GM19351 (cell line): Measurements from ENCODE around the gene MEF2C.

Experiments used
- ATAC-seq: cut with Tn5 transposase; IDR thresholded peaks from one replicate; pipeline ENCODE4 v1.9.1; 2021; ENCODE audit warnings: mild to moderate bottlenecking, moderate library complexity; ENCODE audit not compliant: unreplicated experiment

Gene MEF2C

DNA sequence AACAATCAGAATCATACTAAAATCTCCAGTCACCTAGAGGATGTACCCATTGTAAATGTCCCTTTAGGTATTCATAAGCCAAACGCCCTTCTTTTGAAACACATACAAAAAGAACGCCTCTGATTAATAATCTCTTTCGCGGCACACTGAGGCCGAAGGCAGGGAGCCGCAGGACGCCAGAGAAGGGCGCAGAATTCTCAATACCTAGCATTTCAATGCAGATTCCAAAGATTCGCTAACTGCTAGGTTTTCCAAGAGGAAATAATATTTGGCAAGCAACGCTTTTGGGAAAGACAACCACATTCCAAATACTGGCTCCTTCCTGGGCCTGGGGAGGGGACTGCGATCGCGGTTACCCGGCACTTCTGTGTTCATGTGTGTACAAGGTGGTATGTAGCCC is 203.3 kb downstream of the MEF2C start:
- ATAC-seq = no peak

DNA sequence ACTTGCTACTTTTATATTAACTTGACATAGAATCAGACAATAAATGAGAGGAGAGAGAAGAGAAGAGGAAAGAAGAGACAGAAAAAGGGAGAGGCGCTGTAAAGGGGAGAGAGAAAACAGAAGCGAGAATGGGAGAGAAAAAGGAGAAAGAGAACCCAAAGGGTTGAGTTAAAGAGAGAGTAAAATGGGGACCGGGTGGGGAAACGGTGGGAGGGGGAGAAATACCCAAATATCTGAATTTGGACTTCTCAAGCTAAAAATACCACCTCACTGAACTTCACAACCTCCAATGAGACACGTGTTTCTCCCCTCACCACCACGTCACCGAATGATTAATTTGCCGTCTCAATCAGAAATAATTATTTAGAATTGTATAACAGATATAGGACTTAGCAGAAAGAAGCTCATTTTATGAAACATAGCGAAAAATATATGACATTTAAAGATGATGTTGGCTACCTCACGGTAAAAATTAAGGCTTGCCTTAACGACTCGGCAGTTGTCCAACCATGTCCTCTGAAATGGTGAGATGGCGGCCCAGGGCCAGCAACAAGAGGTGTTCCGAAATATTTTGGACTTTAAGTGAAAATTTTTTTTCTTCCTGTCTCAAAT is 204.1 kb downstream of the MEF2C start:
- ATAC-seq = no peak

DNA sequence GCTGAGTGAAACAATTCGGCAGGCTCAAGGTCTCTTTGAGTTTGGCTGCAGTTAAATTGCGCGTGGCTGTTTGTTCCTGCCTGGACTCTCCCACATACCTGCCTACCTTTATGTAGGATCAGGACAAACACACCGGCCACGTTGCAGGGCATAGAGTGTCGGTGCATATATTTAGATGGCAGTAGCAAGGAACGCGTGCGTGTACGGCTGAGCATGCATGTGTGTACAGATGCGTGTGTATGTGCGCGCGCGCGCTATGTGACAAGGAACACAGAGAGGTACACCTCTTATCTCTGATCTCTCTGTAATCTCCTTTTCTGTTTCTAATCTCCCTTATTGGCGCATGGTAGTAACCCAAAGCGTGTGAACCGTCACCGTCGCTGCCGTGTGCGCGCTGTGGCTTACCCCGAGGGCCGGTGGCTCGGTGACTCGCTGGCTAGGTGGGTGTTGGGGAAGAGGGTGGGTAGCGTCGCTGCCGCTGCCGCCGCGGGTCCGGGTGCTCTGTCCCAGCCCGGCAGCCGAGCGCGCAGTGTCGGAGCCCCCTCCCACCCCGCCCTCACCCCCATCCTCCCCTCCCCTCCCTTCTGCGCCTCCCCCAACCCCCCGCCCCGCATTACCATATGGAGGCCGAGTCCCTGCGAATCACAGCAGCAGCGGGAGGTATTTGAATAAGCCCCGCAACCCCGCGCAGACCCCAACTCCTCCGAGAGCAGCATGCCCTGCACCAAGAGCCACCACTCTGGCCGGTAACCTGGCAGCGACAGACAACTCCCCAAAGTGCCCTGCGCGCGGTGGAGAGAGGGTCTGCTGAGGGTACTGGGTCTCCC is 204.8 kb downstream of the MEF2C start:
- no peak for ATAC-seq

DNA sequence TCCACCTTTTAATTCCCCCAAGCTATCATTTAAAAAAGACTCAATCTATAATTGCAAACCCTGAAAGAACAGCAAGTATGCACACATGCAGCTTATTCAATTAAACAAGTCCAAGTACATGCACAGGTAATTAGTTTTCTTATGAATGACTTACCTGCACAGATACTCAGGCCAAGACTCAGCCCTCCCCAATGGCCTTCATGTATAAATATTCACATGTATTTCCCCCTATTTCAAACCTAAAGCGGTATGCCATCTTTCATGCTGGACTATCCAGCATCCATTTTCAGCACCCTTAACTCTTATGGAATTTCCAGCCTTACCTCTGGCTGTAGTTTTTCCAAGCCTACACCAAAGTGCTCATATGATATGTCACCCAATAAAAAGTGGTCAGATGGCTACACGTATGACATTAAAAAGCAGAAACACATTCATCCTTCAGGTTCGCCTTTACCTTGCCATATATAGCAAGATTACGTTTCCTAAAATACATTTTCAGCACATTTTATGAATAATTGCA is 205.5 kb downstream of the MEF2C start:
- no peak for ATAC-seq

DNA sequence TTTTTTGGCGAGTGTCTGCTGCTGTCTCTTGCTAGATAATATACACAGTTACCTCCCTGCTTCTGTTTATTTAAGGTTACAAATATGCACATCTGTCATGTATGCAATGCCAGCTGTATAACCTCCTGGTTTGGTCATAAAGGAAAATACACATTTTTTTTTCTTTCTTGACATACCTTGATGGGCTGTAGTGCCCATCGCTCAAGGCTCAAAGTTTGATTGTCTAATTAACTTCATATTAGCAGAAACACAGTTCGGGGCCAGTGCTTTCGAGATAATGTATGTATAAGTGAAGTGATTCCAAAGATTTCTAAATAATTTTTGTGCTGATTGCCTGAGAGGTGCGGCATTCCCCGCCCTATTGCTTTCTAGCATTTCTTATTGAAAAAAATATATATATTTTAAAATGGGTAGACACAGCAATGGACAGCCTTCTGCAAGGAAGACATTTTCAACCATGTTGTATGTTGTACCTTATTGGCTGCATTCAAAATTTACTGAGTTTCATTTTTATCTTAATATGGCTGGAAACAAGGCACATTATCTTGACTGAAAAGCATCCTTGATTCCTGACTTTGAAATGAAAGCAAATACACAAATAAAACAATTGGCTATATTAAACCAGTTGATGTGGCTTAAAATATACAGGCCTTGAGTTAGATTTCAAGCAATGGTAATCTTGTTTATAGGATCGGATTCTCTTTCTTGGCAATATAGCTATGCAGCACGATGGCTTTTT is 206.2 kb downstream of the MEF2C start:
- no peak for ATAC-seq

DNA sequence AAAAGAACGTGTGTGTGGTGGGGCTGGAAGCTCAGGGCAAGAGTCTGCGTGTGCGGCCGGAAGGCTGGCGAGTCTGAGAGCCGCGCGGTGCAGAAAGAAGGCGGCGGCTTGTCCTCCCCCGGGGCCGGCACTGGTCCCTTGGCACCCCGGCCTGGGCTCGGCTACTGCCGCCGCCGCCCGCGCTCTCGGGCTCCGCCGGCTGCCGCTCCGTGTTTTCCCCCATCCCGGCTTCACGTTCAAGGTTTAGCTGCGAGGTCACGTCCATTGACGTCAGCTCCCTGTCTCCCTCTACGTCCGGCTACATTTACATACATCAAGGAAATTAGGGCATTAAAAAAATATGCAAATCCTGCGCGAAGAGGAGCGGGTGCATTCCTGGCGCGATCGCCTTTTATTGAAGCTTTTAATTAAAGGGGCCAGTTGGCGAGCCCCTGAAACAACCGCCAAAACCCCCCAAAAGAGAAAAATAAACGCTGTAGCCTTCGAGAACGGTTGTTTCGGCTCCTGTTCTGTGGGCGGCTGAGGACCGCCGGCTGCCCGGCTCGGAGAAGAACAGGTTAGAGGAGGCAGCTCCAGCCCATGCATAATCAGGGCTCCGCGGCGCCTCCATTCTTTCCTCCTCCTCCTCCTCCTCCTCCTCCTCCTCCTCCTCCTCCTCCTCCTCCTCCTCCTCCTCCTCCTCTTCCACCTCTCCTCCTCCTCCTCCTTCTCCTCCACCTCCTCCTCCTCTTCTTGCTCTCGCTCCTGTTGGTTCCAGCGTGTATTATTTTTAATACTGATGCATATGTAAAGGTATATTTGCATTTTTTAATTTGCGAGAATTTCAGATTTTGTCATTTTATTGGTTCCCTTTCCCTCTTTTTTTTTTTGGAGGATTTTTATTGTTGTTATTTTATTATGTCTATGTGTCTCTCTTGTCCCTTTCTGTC is 207.0 kb downstream of the MEF2C start:
- peak; percentile 44 for ATAC-seq

DNA sequence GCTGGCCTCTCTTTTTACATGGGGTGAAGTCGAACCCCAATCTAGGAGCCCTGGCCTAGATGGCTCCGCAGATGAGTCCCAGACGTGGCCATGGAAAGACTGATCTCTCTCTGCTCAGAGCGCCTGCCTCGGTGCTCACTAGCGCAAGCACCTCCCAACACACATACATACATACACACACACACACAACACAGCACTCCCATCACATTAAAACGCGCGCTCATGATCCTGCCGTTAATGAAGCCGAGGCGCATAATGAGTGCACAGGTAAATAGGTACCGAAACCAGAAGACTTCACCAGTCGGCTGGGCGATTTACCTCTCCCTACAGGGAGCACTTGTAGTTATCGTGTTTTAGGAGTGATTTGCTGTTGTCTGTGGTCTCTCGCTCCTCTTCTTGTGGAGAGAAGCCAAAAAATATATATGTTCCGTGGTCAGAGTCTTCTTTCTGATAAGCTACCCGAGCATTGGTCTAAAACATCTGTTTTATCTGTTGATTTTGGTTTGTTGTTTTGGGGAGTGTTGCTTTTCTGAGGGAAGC is 207.7 kb downstream of the MEF2C start:
- peak; percentile 9 for ATAC-seq

DNA sequence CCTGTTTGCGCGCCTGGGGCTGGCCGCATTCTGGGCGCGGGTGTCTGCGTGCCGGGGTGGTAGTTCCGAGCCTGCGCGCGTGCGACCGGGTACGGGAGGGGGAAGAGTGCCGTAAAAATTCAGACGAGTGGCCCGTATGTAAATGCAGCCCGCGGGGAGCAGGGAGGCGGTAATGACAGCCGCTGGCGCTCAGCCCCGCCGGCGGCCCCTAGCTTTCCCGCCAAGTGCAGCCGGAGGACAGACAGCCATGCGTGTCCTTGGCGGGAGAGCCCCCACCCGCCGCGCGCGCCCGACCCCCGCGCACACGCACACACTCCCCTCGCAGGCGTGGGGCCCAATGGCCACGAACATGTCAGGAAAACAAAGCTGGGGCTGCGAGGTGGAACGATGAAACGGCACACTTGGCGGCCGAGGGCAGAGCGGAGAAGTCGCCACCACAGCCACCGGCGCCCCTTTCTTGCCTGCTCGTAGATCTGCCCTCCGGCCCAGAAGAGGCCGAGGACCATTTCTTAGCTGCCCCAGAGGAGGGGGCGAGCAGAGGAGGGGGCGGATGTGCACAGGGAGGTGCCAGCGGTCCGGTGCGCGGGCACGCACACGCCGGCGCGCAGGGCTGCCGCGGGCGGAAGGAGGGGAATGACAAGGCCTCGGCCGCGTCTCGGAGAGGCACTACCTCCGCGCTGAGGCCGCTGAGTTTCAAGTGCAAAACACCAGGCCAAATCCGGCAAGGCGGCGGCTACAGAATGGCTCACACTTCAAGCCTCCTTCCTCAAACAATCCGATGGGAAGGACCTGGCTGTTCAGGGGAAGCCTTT is 208.4 kb downstream of the MEF2C start:
- peak; percentile 56 for ATAC-seq

DNA sequence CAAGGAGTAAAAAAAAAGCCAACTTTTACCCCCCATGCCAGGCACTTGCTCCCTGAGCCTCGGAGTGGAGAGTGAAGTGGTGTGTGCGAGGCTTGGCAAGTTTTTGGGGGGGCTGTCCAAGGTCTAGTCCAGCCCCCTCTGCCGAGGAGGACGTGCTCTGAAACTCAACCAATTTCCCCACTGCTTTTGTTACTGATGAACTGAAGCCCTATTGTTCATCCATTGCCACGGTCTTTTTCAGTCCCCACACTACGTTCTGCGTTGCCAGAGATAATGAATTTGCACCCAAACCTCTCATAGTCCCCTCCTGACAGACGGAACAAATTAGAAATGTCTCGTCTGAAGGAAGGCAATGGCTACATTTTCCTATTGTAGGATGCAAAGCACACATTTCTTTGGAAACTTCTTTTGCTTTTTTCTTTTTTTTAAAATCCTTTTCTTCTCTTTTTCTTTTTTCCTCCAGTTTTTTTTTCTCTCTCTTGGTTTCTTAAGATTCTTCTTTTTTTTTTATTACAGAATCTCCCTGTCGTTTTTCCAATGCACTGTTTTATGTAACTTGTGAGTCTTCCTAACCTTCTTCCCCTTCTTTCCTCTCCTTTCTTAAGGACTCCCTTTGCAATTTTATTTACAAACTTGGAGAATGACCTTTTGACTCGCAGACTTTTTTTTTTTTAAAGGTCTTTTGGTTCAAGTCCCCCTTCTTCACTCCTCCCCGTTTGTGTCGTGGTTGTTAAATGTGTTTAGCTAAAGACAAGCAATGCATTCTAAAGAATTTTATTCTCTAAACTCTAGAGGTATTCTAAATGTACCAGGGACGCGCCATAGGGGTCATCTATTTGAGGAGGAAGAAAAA is 209.5 kb downstream of the MEF2C start:
- no peak for ATAC-seq

DNA sequence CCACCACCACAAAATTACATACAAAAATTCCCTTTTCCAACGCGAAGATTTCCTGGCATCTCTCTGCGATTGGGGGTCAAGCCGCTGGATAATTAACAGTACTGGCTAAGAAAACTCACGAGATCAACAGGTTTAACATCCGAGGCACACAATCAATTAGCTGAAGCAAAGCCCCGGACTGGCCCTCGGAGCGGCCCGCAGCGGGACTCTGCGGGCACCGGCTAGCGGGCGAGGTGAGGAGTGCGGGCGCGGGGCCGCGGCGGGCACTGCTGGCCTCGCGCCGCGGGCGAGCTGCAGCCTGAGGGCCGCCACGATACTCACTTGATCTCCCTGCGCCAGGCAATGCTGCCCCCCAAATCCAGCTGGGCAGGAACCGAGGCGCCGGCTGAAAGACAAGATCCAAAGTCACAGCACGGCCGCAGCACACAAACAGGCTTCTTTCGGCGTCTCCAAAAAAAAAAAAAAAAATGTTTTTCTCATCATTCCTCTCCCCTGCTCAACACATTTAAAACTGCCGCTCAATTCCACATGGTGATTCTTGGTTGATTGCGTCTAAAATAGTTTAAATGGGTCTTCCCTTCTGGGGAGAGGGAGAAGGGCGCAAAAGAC is 210.2 kb downstream of the MEF2C start:
- ATAC-seq = no peak

DNA sequence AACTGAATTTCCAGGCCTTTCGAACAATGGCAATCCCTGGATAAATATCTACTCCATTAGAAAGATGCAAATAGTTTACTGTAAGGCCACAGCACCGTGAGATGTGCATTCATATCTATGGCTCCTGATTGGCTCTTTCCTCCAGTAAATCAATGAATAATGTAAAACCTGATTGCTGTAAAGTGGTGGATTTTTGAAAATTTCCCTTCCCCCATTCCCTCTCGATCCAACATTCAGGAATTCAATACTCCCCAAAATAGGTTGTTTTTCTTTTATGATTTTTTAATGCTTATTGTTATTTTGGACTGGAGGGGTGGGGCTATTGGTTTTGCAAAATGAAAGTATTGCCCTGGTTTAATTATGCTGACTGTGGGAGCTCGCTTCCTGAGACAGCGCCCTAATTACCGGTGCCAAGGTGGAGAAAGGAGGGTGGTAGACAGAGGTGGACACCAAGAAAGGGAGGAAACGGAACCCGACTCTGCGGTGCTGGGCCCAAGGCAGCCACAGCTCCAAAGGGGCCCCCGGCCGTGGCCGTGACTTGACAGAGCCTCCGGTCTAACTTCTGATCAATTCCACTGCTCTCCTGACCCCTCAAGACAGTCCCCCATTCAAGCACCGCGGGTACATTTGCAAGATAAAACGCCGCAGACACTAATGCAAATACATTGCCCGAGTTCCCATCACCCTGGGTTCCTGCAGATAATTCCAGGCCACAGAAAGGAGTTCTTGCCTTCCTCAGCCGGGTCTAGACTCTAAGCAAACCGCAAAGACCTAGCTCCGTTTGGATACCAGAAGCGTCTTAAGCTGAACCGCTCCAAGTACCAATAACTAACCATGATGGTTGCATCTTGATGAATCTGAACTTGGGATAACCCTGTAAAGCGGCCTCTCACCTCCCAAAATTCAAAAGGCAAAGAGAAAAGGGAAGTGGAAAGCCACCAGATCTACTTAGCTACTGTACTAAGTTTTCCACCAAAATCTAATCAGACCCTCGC is 211.2 kb downstream of the MEF2C start:
- ATAC-seq = no peak

DNA sequence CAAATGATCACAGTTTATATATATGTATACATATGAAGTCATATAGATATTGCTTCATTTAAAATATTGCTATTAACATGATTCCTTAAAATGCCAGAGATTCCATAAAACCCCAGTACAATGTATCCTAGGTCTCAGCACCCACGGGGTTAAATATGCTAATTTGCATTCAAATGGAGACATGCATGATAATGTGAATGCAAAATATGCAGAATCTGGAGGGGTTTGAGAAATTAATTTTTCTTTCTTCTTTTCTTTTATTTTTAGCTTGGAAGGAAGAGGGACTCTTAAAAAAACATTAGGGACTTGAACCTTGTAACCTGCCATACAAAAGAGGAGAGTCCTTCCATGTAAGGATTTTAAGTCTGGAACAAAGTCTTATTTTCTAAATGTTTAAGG is 211.9 kb downstream of the MEF2C start:
- no peak for ATAC-seq

DNA sequence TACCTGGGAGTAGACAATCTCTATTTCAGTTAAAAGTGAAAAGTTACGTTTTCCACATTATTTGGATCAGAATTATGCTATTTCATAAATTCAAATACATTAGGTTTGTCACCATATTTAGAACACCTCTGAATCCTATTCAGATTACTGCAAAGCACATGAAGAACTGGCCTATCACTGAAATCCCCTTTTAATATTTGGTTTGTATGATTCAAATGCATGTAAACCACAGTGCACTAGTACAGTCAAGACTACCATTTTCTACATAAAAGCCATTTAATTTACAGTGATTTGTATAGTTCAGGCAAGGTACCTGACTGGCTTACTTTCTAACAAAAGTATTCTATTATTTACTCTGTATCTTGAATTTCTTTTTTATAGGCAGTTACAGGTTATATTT is 212.5 kb downstream of the MEF2C start:
- no peak for ATAC-seq

DNA sequence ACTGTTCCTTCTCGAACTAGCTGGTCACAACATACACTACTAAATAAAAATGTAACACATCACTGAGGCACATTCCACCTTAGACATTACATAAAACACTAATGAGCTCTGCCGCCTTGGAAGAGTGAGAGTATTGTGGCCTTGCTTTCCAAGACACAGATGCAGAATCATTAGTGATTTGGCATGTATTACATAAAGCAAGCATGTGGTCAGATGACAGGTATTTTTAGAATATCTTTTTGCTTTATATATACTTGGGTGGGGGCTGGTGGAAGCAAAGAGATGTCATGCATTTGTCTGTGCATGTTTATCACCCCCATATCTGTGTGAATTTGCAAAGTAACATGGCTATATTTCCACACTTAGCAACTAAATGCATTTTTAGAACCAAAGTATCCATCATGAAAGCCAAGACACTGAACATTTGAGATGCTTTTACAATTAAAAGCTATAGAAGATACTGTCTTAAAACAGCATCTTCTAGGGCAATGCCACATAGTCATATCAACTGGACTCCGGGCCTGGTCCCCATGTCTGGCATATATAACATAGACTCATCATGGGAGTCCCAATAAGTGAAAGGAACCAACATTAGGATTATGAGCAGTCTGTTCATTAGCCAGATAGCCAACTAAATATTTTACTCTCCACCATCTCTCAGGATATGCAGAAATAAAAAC is 213.5 kb downstream of the MEF2C start:
- ATAC-seq = no peak

DNA sequence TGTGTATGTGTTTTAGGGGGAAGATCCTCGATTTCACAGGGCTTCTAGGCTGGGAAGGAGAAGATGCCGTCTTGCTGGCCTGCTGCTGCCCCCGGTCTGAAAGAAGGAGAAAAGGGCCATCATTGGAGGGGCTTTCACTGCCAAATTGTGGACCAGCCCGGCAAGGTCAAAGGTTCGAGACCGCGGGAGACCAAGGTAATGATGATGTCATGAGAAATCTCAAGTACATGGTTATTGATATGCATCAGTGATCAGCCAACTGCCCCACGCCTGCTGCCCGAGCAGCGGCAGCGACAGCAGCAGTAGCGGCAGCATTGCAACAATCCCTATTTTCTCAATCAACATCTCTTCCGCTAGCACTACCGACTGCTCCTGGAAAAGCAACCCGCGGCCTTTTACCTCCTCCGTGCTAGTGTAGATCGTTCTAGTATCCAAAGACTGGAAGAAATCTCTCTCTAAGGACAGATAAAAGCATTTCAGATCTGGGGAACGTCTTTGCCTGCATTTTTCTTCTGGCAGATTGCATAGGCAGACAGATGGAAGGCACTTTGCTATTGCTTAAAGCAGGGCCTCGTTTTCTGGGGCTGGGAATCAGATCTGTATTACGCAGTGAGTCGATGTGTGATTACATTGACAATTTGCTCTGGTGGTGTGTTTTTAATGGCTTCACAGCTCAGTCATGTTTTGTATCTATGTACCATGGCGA is 215.3 kb downstream of the MEF2C start:
- peak; percentile 17 for ATAC-seq
